ENCODE data around the gene KIAA0825.

- TF ChIP-seq CTCF (IDR thresholded peaks at IDR 0.05) (no peak), POLR2AphosphoS5 (IDR thresholded peaks at IDR 0.05) (no peak), POLR2A (IDR thresholded peaks at IDR 0.05) (no peak), EP300 (IDR thresholded peaks at IDR 0.05) (no peak)
Measured at GRCh38 chr5:94188725-94189124, 429.7 kb downstream of the KIAA0825 start.
